ENCODE results near the gene PRKCI. TPM values are rescaled to one million over a fixed set of nuclear protein-coding genes. Genes with fewer than 3 reads are reported as not detected.

The PRKCI gene
- polyA plus RNA-seq, 3 donors: 5.1 to 15.4 (median 11.6) TPM

DNA sequence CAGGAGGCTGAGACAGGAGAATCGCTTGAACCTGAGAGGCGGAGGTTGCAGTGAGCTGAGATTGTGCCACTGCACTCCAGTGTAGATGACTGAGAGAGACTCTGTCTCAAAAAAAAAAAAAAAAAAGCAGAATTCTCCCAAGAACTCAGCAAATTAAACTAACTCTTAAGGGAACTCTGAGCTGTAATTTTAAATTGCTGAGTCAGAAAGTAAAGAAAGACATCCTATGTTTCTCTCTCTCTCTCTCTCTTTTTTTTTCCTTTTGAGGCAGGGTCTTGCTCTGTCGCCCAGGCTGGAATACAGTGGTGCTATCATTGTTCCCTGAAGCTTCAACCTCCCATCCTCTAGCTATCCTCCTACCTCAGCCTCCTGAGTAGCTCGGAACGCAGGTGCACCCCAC, 20.7 kb upstream of the PRKCI start:
- H3K4me1 ChIP-seq (ENCODE audit: control insufficient read depth in 1 of 2, insufficient read depth in 2 of 2, low read length in 2 of 2): no peaks in the 10 kb centered on the region
- no peak for DNase-seq
- H3K9me3 ChIP-seq (replicated peaks in 1 of 2; ENCODE audit: control insufficient read depth in 1 of 2, insufficient read depth in 1 of 2, low read length in 2 of 2): no peaks in the 10 kb centered on the region
- H4K20me1 ChIP-seq (ENCODE audit: insufficient read depth, low read length): no peaks in the 10 kb centered on the region
- no peaks in the 10 kb centered on the region for H3K27me3 ChIP-seq (ENCODE audit: control insufficient read depth in 2 of 2, insufficient read depth in 2 of 2, low read length in 2 of 2)
- H3K9me3 Mint-ChIP-seq: no peaks in the 10 kb centered on the region
- no peaks in the 10 kb centered on the region for H3K79me2 ChIP-seq (ENCODE audit: insufficient read depth, low read length)
- no peak overlapping the region for H2AFZ ChIP-seq (ENCODE audit: insufficient read depth, low read depth, low read length, poor library complexity, severe bottlenecking)
- TF ChIP-seq, protein P1, sequence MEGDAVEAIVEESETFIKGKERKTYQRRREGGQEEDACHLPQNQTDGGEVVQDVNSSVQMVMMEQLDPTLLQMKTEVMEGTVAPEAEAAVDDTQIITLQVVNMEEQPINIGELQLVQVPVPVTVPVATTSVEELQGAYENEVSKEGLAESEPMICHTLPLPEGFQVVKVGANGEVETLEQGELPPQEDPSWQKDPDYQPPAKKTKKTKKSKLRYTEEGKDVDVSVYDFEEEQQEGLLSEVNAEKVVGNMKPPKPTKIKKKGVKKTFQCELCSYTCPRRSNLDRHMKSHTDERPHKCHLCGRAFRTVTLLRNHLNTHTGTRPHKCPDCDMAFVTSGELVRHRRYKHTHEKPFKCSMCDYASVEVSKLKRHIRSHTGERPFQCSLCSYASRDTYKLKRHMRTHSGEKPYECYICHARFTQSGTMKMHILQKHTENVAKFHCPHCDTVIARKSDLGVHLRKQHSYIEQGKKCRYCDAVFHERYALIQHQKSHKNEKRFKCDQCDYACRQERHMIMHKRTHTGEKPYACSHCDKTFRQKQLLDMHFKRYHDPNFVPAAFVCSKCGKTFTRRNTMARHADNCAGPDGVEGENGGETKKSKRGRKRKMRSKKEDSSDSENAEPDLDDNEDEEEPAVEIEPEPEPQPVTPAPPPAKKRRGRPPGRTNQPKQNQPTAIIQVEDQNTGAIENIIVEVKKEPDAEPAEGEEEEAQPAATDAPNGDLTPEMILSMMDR (IDR thresholded peaks at IDR 0.05): no peak
- H3K36me3 ChIP-seq (replicated peaks in 1 of 2; ENCODE audit: control insufficient read depth in 1 of 2, insufficient read depth in 2 of 2, low read length in 2 of 2): no peaks in the 10 kb centered on the region
- no peak overlapping the region for H3K27ac Mint-ChIP-seq
- no peaks in the 10 kb centered on the region for H3K36me3 Mint-ChIP-seq
- no peak overlapping the region for H3K4me2 ChIP-seq (replicated peaks; ENCODE audit: extremely low read depth, low read length, poor library complexity, severe bottlenecking)
- H3K4me3 Mint-ChIP-seq: no peak overlapping the region
- 100% methylated on average over 1 of the region's 5 CpGs for WGBS (ENCODE audit: insufficient coverage)
- intact Hi-C loops (cut with micrococcal nuclease): loop anchor here in 1 of 2 donors (10.0 kb wide), 1 partner anchor 843 kb away; no protein-coding TSS in a partner anchor
- peaks cover 2 to 5% (median 2%) of the 10 kb centered on the region in 3 donors for H3K27me3 Mint-ChIP-seq (ENCODE audit: low read depth in 3 of 3)
- H3K27ac ChIP-seq (ENCODE audit: low read depth in 1 of 2, low read length in 2 of 2): no peak overlapping the region
- H3K4me1 Mint-ChIP-seq: no peaks in the 10 kb centered on the region
- no peak overlapping the region for H3K9ac ChIP-seq (ENCODE audit: insufficient read depth, low read length, poor library complexity, severe bottlenecking)
- no peak overlapping the region for H3K4me3 ChIP-seq (replicated peaks in 1 of 3; ENCODE audit: low read depth in 2 of 3, low read length in 3 of 3)

DNA sequence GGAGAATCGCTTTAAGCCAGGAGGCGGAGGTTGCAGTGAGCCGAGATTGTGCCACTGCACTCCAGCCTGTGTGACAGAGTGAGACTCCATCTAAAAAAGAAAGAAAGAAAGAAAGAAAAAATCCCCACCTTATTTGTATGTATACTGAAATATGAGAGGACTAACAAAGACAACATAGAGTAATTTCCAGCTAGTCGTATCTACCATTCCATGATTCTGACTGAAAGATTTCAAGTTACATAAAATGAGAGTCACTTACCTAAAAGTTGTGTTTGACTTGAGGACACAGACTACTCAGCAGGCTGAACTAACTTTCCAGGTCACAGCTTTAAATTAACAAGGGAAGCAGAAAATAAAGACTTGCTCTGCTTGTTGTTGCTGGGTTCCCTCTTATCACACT, 18.8 kb upstream of the PRKCI start:
- no CpG with 5 or more reads among the region's 4 CpGs for WGBS (ENCODE audit: insufficient coverage)
- H3K27ac Mint-ChIP-seq: no peak overlapping the region
- H3K27me3 ChIP-seq (ENCODE audit: control insufficient read depth in 2 of 2, insufficient read depth in 2 of 2, low read length in 2 of 2): no peaks in the 10 kb centered on the region
- no peak overlapping the region for H3K4me3 ChIP-seq (replicated peaks in 1 of 3; ENCODE audit: low read depth in 2 of 3, low read length in 3 of 3)
- TF ChIP-seq, protein P1 (IDR thresholded peaks at IDR 0.05): no peak
- H3K4me1 Mint-ChIP-seq: peaks cover 4% of the 10 kb centered on the region
- no peaks in the 10 kb centered on the region for H3K9me3 ChIP-seq (replicated peaks in 1 of 2; ENCODE audit: control insufficient read depth in 1 of 2, insufficient read depth in 1 of 2, low read length in 2 of 2)
- H3K4me3 Mint-ChIP-seq: no peak overlapping the region
- no peak for DNase-seq
- no peaks in the 10 kb centered on the region for H3K36me3 Mint-ChIP-seq
- intact Hi-C loops (cut with micrococcal nuclease): loop anchor here in 1 of 2 donors (10.0 kb wide), 1 partner anchor 841 kb away; no protein-coding TSS in a partner anchor
- H3K36me3 ChIP-seq (replicated peaks in 1 of 2; ENCODE audit: control insufficient read depth in 1 of 2, insufficient read depth in 2 of 2, low read length in 2 of 2): no peaks in the 10 kb centered on the region
- no peaks in the 10 kb centered on the region for H3K4me1 ChIP-seq (ENCODE audit: control insufficient read depth in 1 of 2, insufficient read depth in 2 of 2, low read length in 2 of 2)
- no peak overlapping the region for H3K4me2 ChIP-seq (replicated peaks; ENCODE audit: extremely low read depth, low read length, poor library complexity, severe bottlenecking)
- no peak overlapping the region for H3K9ac ChIP-seq (ENCODE audit: insufficient read depth, low read length, poor library complexity, severe bottlenecking)
- H4K20me1 ChIP-seq (ENCODE audit: insufficient read depth, low read length): no peaks in the 10 kb centered on the region
- no peaks in the 10 kb centered on the region for H3K79me2 ChIP-seq (ENCODE audit: insufficient read depth, low read length)
- H3K9me3 Mint-ChIP-seq: no peaks in the 10 kb centered on the region
- H3K27me3 Mint-ChIP-seq (ENCODE audit: low read depth in 3 of 3): peaks cover 2 to 5% (median 2%) of the 10 kb centered on the region in 3 donors
- H2AFZ ChIP-seq (ENCODE audit: insufficient read depth, low read depth, low read length, poor library complexity, severe bottlenecking): peak overlapping the region; percentile 17
- no peak overlapping the region for H3K27ac ChIP-seq (ENCODE audit: low read depth in 1 of 2, low read length in 2 of 2)
